ENCODE measurements around the gene GPC6. TPM values are rescaled to one million over a fixed set of nuclear protein-coding genes. Genes with fewer than 3 reads are reported as not detected.

GPC6 gene
- total RNA-seq, 1 donor from 2014 or later, result 42.9 TPM

- Mint-ChIP-seq H3K27me3 (ENCODE audit: insufficient read depth, low read depth) (no peaks in the 10 kb centered on the region), H3K36me3 (no peaks in the 10 kb centered on the region), H3K4me3 (no peak overlapping the region), H3K4me1 (peaks cover 15% of the 10 kb centered on the region), H3K27ac (no peak overlapping the region), H3K9me3 (no peaks in the 10 kb centered on the region)
- no peaks in the 10 kb centered on the region for H4K20me1 ChIP-seq (ENCODE audit: low read depth)
- H3K4me2 ChIP-seq, result no peak overlapping the region
- TF ChIP-seq EZH2phosphoT487 (IDR thresholded peaks at IDR 0.05), result no peak
- no peak for TF ChIP-seq CTCF (IDR thresholded peaks at IDR 0.05)
- TF ChIP-seq EZH2 (IDR thresholded peaks at IDR 0.05), result no peak
- no peak overlapping the region for H3K4me3 ChIP-seq
- H3K36me3 ChIP-seq, result no peaks in the 10 kb centered on the region
- no peak overlapping the region for H3K9ac ChIP-seq
- H3F3A ChIP-seq (ENCODE audit: low read depth), result no peaks in the 10 kb centered on the region
- no peak for DNase-seq (ENCODE audit: low spot score)
- no peaks in the 10 kb centered on the region for H3K9me3 ChIP-seq (ENCODE audit: low read depth)
- peaks cover 8% of the 10 kb centered on the region for H3K4me1 ChIP-seq
- H3K27me3 ChIP-seq, result no peaks in the 10 kb centered on the region
- H3K27ac ChIP-seq, result no peak overlapping the region
- H2AFZ ChIP-seq (replicated peaks), result no peak overlapping the region
- no peaks in the 10 kb centered on the region for H3K79me2 ChIP-seq (ENCODE audit: low read depth)
These were observed 988.4 kb downstream of the GPC6 start for GRCh38 chr13:94214975-94215374.

- DNase-seq (ENCODE audit: low spot score), result no peak
- H3K4me1 ChIP-seq, result peaks cover 8% of the 10 kb centered on the region
- no peak overlapping the region for H3K4me2 ChIP-seq
- H3K9me3 ChIP-seq (ENCODE audit: low read depth), result no peaks in the 10 kb centered on the region
- no peak overlapping the region for H3K9ac ChIP-seq
- H3K27me3 Mint-ChIP-seq (ENCODE audit: insufficient read depth, low read depth), result no peaks in the 10 kb centered on the region
- TF ChIP-seq EZH2 (IDR thresholded peaks at IDR 0.05) (no peak), CTCF (IDR thresholded peaks at IDR 0.05) (no peak), EZH2phosphoT487 (IDR thresholded peaks at IDR 0.05) (no peak)
- no peaks in the 10 kb centered on the region for H3K79me2 ChIP-seq (ENCODE audit: low read depth)
- no peaks in the 10 kb centered on the region for H3K36me3 Mint-ChIP-seq
- H4K20me1 ChIP-seq (ENCODE audit: low read depth), result no peaks in the 10 kb centered on the region
- H2AFZ ChIP-seq (replicated peaks), result no peak overlapping the region
- no peaks in the 10 kb centered on the region for H3F3A ChIP-seq (ENCODE audit: low read depth)
- peak overlapping the region; percentile 69 for H3K27ac Mint-ChIP-seq
- no peak overlapping the region for H3K4me3 Mint-ChIP-seq
- H3K36me3 ChIP-seq, result no peaks in the 10 kb centered on the region
- H3K9me3 Mint-ChIP-seq, result no peaks in the 10 kb centered on the region
- no peaks in the 10 kb centered on the region for H3K27me3 ChIP-seq
- H3K4me1 Mint-ChIP-seq, result peaks cover 15% of the 10 kb centered on the region
- no peak overlapping the region for H3K4me3 ChIP-seq
- no peak overlapping the region for H3K27ac ChIP-seq
These were observed 989.9 kb downstream of the GPC6 start for GRCh38 chr13:94216476-94216875.

GRCh38 chr13:94217370-94217769 lies 990.8 kb downstream of the GPC6 start:
- Mint-ChIP-seq H3K27me3 (ENCODE audit: insufficient read depth, low read depth) (no peaks in the 10 kb centered on the region), H3K4me1 (peaks cover 15% of the 10 kb centered on the region), H3K27ac (peak overlapping the region; percentile 86), H3K36me3 (no peaks in the 10 kb centered on the region), H3K4me3 (no peak overlapping the region), H3K9me3 (no peaks in the 10 kb centered on the region)
- no peak overlapping the region for H3K27ac ChIP-seq
- no peaks in the 10 kb centered on the region for H4K20me1 ChIP-seq (ENCODE audit: low read depth)
- TF ChIP-seq EZH2 (IDR thresholded peaks at IDR 0.05), result no peak
- no peak for TF ChIP-seq CTCF (IDR thresholded peaks at IDR 0.05)
- TF ChIP-seq EZH2phosphoT487 (IDR thresholded peaks at IDR 0.05), result no peak
- H3K36me3 ChIP-seq, result no peaks in the 10 kb centered on the region
- DNase-seq (ENCODE audit: low spot score), result no peak
- H3K27me3 ChIP-seq, result no peaks in the 10 kb centered on the region
- H3K9me3 ChIP-seq (ENCODE audit: low read depth), result no peaks in the 10 kb centered on the region
- H3K4me1 ChIP-seq, result peaks cover 8% of the 10 kb centered on the region
- no peak overlapping the region for H3K9ac ChIP-seq
- H3F3A ChIP-seq (ENCODE audit: low read depth), result no peaks in the 10 kb centered on the region
- no peak overlapping the region for H3K4me3 ChIP-seq
- H2AFZ ChIP-seq (replicated peaks), result no peak overlapping the region
- H3K4me2 ChIP-seq, result no peak overlapping the region
- no peaks in the 10 kb centered on the region for H3K79me2 ChIP-seq (ENCODE audit: low read depth)

Measured in neural progenitor cell (in vitro differentiated cells).